Kidney epithelial cell (primary cell): ENCODE results near the gene ROM1. TPM values are rescaled to one million over a fixed set of nuclear protein-coding genes. Genes with fewer than 3 reads are reported as not detected.
A peak's percentile ranks its signal among the peaks of the same experiment; 100 is the strongest.

Experiments
- DNase-seq: peaks from one replicate; pipeline ENCODE4 v3.0.0-alpha.2; 2010; ENCODE audit warnings: low read depth
- H3K27me3 ChIP-seq: 2 replicates; pipeline ENCODE4 v1.6.0; 2011; ENCODE audit warnings: low read length; ENCODE audit not compliant: control insufficient read depth, insufficient read depth
- H3K36me3 ChIP-seq: 2 replicates; pipeline ENCODE4 v1.5.1; 2011; ENCODE audit warnings: low read length; ENCODE audit not compliant: control insufficient read depth, insufficient read depth
- H3K4me3 ChIP-seq: 2 replicates; pipeline ENCODE4 v1.5.1; 2011; ENCODE audit warnings: low read depth, mild to moderate bottlenecking, control low read depth, low read length
- total RNA-seq: library from RNA; depleted of rRNA; stranded (reverse); fragments of >200 nt; gene quantifications from 2 replicates; pipeline ENCODE4 v1.2.3, GENCODE V29; 2015
- TF ChIP-seq, protein P1 (sequence below): IDR thresholded peaks from 2 replicates; pipeline ENCODE4 v1.5.1; 2011; ENCODE audit warnings: mild to moderate bottlenecking, moderate library complexity, low read length, control low read depth, inconsistent platforms; ENCODE audit not compliant: insufficient read depth, poor library complexity, severe bottlenecking

Gene ROM1
- total RNA-seq, 1 donor from 2014 or later, result 1.4 TPM

DNA sequence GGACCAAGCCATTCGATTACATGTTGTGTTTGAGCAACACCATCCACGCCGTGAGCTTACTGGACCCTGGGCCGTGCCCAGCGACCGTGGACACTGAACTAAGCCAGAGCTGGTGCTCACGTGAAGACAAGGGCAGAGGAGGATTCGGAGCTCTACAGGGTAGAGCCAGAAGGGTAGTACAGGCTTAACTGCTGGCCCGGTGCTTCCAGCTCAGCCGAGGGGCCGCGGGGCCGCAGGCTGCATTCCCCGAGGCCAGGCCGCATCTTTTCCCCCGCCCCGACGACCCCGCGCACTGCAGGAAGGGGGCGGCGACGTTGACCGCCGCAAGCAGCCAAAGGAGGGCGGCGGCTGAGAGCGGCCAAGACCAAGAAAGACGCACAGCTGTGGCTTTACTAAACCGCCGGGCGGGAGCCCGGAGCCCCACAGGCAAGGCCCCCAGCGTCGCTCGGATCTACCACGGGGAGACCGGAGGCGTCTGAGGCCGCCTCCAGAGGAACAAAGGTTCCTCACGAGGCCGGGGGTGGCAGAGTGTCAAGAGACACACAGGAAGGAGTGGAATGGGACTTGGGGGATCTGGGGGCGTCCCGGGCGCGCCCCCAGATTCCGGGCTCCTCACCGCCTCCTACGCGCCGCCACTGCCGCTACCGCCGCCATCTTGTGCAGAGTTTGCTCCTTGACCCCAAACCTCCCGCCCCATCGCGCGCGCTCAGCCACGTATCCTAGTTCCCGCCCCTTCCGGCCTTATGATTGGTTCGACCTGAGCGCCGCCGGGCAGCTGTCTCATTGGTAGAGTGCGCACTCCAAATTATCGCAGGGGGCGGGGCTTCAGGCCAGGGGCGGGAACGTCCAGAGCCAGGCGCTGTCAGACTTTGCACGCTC, 33.1 kb downstream of the ROM1 start, which contains the start of gene GANAB:
GANAB (minus strand) TSS at position 668 of the 879 bp plus-strand sequence; CDS start at position 654, 14 bp downstream.
- Histone ChIP-seq H3K36me3 (peaks cover 1% of the 10 kb centered on the region), H3K4me3 (peak within 1 kb of the TSS; percentile 61), H3K27me3 (no peaks in the 10 kb centered on the region)
- TF ChIP-seq, protein P1, sequence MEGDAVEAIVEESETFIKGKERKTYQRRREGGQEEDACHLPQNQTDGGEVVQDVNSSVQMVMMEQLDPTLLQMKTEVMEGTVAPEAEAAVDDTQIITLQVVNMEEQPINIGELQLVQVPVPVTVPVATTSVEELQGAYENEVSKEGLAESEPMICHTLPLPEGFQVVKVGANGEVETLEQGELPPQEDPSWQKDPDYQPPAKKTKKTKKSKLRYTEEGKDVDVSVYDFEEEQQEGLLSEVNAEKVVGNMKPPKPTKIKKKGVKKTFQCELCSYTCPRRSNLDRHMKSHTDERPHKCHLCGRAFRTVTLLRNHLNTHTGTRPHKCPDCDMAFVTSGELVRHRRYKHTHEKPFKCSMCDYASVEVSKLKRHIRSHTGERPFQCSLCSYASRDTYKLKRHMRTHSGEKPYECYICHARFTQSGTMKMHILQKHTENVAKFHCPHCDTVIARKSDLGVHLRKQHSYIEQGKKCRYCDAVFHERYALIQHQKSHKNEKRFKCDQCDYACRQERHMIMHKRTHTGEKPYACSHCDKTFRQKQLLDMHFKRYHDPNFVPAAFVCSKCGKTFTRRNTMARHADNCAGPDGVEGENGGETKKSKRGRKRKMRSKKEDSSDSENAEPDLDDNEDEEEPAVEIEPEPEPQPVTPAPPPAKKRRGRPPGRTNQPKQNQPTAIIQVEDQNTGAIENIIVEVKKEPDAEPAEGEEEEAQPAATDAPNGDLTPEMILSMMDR, result no peak
- peak; percentile 87 for DNase-seq

DNA sequence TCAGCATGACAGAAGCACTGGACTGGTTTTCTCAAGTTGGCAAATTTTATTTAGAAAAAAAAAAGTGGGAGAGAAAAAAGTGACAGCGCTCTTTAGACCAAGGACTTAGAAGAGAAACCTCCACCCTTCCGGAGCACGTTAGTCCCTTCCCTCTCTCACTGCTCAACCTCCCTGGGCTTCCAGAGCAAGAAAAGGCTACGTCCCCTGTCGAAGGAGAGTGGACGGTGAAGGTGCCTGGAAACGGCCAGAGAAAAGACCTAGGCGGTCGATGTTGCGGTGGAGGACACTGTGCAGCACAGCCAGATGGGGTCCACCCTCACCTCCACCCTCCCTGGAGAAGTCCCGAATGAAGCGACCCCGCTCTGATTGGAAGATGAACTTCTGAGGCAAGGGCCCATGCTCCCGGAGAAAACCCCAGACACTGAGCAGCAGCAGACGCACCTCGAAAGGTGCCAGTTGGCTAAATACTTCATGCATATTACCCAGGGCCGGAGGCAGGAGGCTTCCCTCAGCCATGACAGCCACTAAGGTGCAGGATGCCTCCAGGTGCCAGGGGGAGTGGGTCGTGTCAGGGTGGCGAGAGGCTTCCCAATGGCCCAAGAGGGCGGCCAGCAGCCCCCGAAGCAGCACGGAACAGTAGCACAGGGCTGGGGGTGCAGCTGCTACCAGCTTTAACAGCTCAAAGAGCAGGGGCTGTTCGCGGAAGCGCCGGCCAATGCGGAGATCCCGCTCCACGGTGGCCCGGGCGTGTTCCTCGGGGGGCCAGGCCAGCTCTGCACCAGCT, 34.0 kb downstream of the ROM1 start:
- TF ChIP-seq, protein P1, result no peak
- no peaks in the 10 kb centered on the region for H3K27me3 ChIP-seq
- no peak overlapping the region for H3K4me3 ChIP-seq
- peaks cover 1% of the 10 kb centered on the region for H3K36me3 ChIP-seq
- no peak for DNase-seq

GRCh38 chr11:62647609-62648005, 34.5 kb downstream of the ROM1 start:
- TF ChIP-seq, protein P1, result no peak
- H3K36me3 ChIP-seq, result peaks cover 1% of the 10 kb centered on the region
- DNase-seq, result no peak

GRCh38 chr11:62648185-62648966, 35.3 kb downstream of the ROM1 start:
- DNase-seq, result no peak
- peaks cover 1% of the 10 kb centered on the region for H3K36me3 ChIP-seq
- TF ChIP-seq, protein P1, result no peak
- H3K4me3 ChIP-seq, result no peak overlapping the region
- no peaks in the 10 kb centered on the region for H3K27me3 ChIP-seq

More at GRCh38 chr11:62647609-62648005, 34.5 kb downstream of the ROM1 start:
- H3K4me3 ChIP-seq, result no peak overlapping the region
- no peaks in the 10 kb centered on the region for H3K27me3 ChIP-seq

DNA sequence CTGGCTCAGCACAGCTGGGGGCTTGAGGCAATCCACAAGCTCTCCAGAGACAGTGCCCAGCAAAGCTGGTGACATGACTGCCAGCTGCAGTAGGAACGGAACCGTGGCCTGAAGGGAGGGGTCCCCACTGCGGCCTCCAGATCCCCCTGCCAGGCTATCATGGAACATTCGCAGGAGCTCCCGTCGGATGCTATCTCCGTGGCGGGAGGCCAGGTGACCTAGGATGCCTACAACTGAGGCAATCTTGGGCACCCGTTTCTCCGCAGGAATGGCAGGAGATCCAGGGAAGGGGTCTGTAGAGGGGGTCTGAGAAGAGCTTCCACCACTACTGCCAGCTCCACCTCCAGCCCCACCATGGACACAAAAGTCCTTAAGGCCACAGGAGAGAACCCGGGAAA, 35.9 kb downstream of the ROM1 start:
- no peak overlapping the region for H3K4me3 ChIP-seq

More for the DNA sequence above, 35.9 kb downstream of the ROM1 start:
- TF ChIP-seq, protein P1, result no peak
- DNase-seq, result no peak
- Histone ChIP-seq H3K27me3 (no peaks in the 10 kb centered on the region), H3K36me3 (peaks cover 1% of the 10 kb centered on the region)
